ENCODE measurements around the gene CFC1. TPM values are rescaled to one million over a fixed set of nuclear protein-coding genes. Genes with fewer than 3 reads are reported as not detected.
"Not testable (repeated sequence)": the region's sequence is repeated elsewhere in the genome, so short reads cannot be mapped to it uniquely, and the experiment has no call there.

Gene CFC1
- not detected in 2 replicates for total RNA-seq (2014; rRNA removed; shearing (Covaris generic))

- not testable (repeated sequence) for DNase-seq (ENCODE audit: low spot score)
These were observed at the start of gene CFC1 for GRCh38 chr2:130599393-130599792. Gene CFC1, minus strand, starts transcription at chr2:130599575. Its CDS starts 288 bp downstream, at chr2:130599287.

GRCh38 chr2:130641688-130642087 is 42.3 kb upstream of the CFC1 start:
- not testable (repeated sequence) for DNase-seq (ENCODE audit: low spot score)

- DNase-seq (ENCODE audit: low spot score): not testable (repeated sequence)
These were observed 39.6 kb upstream of the CFC1 start for GRCh38 chr2:130638973-130639372.

GRCh38 chr2:130628784-130629475 is 29.6 kb upstream of the CFC1 start:
- not testable (repeated sequence) for DNase-seq (ENCODE audit: low spot score)

- DNase-seq (ENCODE audit: low spot score): not testable (repeated sequence)
These were observed 11.8 kb upstream of the CFC1 start, which contains the start of gene POTEJ for GRCh38 chr2:130611140-130611539. Gene POTEJ, plus strand, starts transcription at chr2:130611440. Its CDS starts 93 bp downstream, at chr2:130611533.

GRCh38 chr2:130610486-130610885 is 11.1 kb upstream of the CFC1 start:
- DNase-seq (ENCODE audit: low spot score): not testable (repeated sequence)

- not testable (repeated sequence) for DNase-seq (ENCODE audit: low spot score)
These were observed 9.9 kb upstream of the CFC1 start for GRCh38 chr2:130609002-130609920.

GRCh38 chr2:130608276-130609001 is 9.1 kb upstream of the CFC1 start:
- DNase-seq (ENCODE audit: low spot score): not testable (repeated sequence)

- not testable (repeated sequence) for DNase-seq (ENCODE audit: low spot score)
These were observed 2.4 kb upstream of the CFC1 start for GRCh38 chr2:130601648-130602302.

- DNase-seq (ENCODE audit: low spot score): not testable (repeated sequence)
These were observed 551 bp upstream of the CFC1 start for GRCh38 chr2:130599926-130600325.

GRCh38 chr2:130598463-130598862 is 912 bp downstream of the CFC1 start:
- DNase-seq (ENCODE audit: low spot score): not testable (repeated sequence)

GRCh38 chr2:130597994-130598393 is 1.4 kb downstream of the CFC1 start:
- not testable (repeated sequence) for DNase-seq (ENCODE audit: low spot score)

- not testable (repeated sequence) for DNase-seq (ENCODE audit: low spot score)
These were observed 2.6 kb downstream of the CFC1 start for GRCh38 chr2:130596757-130597156.

- DNase-seq (ENCODE audit: low spot score): not testable (repeated sequence)
These were observed 5.4 kb downstream of the CFC1 start for GRCh38 chr2:130594011-130594410.

GRCh38 chr2:130592791-130593414 is 6.5 kb downstream of the CFC1 start:
- not testable (repeated sequence) for DNase-seq (ENCODE audit: low spot score)

GRCh38 chr2:130590842-130591359 is 8.5 kb downstream of the CFC1 start:
- DNase-seq (ENCODE audit: low spot score): not testable (repeated sequence)

- DNase-seq (ENCODE audit: low spot score): not testable (repeated sequence)
These were observed 9.1 kb downstream of the CFC1 start for GRCh38 chr2:130590170-130590841.

GRCh38 chr2:130588688-130589458 is 10.5 kb downstream of the CFC1 start:
- not testable (repeated sequence) for DNase-seq (ENCODE audit: low spot score)

GRCh38 chr2:130584726-130585125 is 14.6 kb downstream of the CFC1 start:
- DNase-seq (ENCODE audit: low spot score): not testable (repeated sequence)

Data from HT-29 (cell line).